Endodermal cell (in vitro differentiated cells): Measurements from ENCODE around the gene TP53RK. TPM values are rescaled to one million over a fixed set of nuclear protein-coding genes. Genes with fewer than 3 reads are reported as not detected.

ENCODE experiments used
- DNase-seq: peaks from one replicate; pipeline ENCODE4 v3.0.0-alpha.2; 2017
- H3K27ac ChIP-seq: 2 replicates; pipeline ENCODE4 v1.5.1; 2013; ENCODE audit warnings: mild to moderate bottlenecking, low read depth, low read length, moderate library complexity
- H3K27me3 ChIP-seq: 2 replicates; pipeline ENCODE4 v1.6.1; 2013; ENCODE audit warnings: mild to moderate bottlenecking, low read length, moderate library complexity; ENCODE audit not compliant: insufficient read depth, control insufficient read depth, poor library complexity, severe bottlenecking
- H3K36me3 ChIP-seq: 2 replicates; pipeline ENCODE4 v1.7.0; 2013; ENCODE audit warnings: mild to moderate bottlenecking, low read length, moderate library complexity; ENCODE audit not compliant: control insufficient read depth, insufficient read depth
- H3K4me1 ChIP-seq: one replicate; pipeline ENCODE4 v1.7.0; 2013; ENCODE audit warnings: low read length; ENCODE audit not compliant: control insufficient read depth, insufficient read depth
- H3K4me3 ChIP-seq: 2 replicates; pipeline ENCODE4 v1.5.1; 2013; ENCODE audit warnings: mild to moderate bottlenecking, low read length, moderate library complexity
- H3K9ac ChIP-seq: 2 replicates; pipeline ENCODE4 v1.6.1; 2013; ENCODE audit warnings: mild to moderate bottlenecking, low read length, moderate library complexity; ENCODE audit not compliant: poor library complexity, severe bottlenecking; ENCODE audit errors: extremely low read depth
- H3K9me3 ChIP-seq: 2 replicates; pipeline ENCODE4 v1.6.1; 2013; ENCODE audit warnings: mild to moderate bottlenecking, low read length, moderate library complexity; ENCODE audit not compliant: control insufficient read depth
- H3K27ac Mint-ChIP-seq: 2 replicates; pipeline ENCODE4 v1.8.0; 2020; ENCODE audit warnings: mixed read lengths
- H3K27me3 Mint-ChIP-seq: 2 replicates; pipeline ENCODE4 v1.8.0; 2021; ENCODE audit warnings: mild to moderate bottlenecking, mixed read lengths; ENCODE audit not compliant: insufficient read depth
- H3K36me3 Mint-ChIP-seq: 2 replicates; pipeline ENCODE4 v1.8.0; 2020; ENCODE audit warnings: low read depth, mixed read lengths
- H3K4me1 Mint-ChIP-seq: 2 replicates; pipeline ENCODE4 v1.8.0; 2020; ENCODE audit warnings: mixed read lengths
- H3K4me3 Mint-ChIP-seq: 2 replicates; pipeline ENCODE4 v1.8.0; 2020; ENCODE audit warnings: mild to moderate bottlenecking, moderate library complexity, mixed read lengths
- H3K9me3 Mint-ChIP-seq: 2 replicates; pipeline ENCODE4 v1.8.0; 2020; ENCODE audit warnings: mild to moderate bottlenecking, mixed read lengths
- WGBS, 2 experiments: methylation state at CpG; one replicate each; pipeline versions ENCODE4 v1.1.5 to v1.1.7; 2013; ENCODE audit warnings: missing lambda C conversion rate in 2 of 2, mixed read lengths in 1 of 2; ENCODE audit not compliant: insufficient coverage in 1 of 2, insufficient read length in 1 of 2; 5-methylcytosine and 5-hydroxymethylcytosine counted together
- total RNA-seq, 2 donors: library from RNA; stranded (reverse); fragmentation: NEBNext Ultra II Directional in 1 of 2; extraction: Animal tissue kit (Norgen Biotek cat#: 25700) in 1 of 2; gene quantifications; 2 replicates in 1 of 2; 3 replicates in 1 of 2; pipeline ENCODE4 v1.2.1, GENCODE V29; 2021
- TF ChIP-seq, protein P1 (sequence below): fragments of 200-600 bp; sonication (generic); conservative IDR thresholded peaks from 2 replicates; pipeline ENCODE4 v1.5.0; 2021; ENCODE audit warnings: antibody characterized with exemption, mild to moderate bottlenecking

The TP53RK gene
- total RNA-seq, 2 donors from 2014 or later = 9.4 to 9.9 TPM

DNA sequence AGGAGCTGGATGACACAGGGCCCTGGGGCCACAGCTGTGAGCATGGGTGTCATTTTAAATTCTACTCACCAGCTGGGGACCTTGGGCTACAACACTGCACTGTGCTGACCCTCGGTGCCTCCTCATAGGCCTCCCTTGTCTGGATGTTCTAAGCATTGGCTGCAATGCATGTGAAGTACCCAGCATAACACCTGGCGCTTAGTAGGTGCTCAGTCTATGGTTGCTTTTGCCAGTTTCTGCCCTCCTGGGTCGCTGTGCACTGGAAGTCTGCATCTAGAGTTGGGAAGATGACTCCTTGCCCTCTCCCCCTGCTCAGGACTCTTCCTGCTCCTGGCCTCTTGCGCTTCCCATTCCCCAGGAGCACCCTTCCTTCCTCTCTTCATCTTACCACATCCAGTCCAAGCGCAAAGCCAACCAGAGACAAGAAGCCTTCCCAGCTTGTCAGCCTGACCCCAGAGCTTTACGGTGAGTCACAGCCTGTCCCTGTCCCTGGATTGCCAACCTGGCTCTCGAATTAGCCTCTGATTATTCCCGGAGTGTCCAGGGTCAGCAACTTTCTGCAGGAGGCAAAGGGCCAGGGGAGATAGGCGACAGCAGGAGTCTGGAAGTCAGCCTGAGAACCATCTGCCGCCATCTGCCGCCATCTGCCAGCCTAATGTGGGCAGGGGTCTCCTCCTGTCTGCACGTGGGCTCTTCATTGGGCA lies 46.8 kb downstream of the TP53RK start:
- Mint-ChIP-seq H3K27ac (no peak overlapping the region), H3K4me3 (no peak overlapping the region), H3K36me3 (no peaks in the 10 kb centered on the region), H3K9me3 (peaks cover 2% of the 10 kb centered on the region), H3K27me3 (peaks cover 63% of the 10 kb centered on the region), H3K4me1 (peaks cover 1% of the 10 kb centered on the region)
- 90 to 92% methylated on average over 9 to 12 of the region's 12 CpGs for WGBS, 2 experiments
- TF ChIP-seq, protein P1, sequence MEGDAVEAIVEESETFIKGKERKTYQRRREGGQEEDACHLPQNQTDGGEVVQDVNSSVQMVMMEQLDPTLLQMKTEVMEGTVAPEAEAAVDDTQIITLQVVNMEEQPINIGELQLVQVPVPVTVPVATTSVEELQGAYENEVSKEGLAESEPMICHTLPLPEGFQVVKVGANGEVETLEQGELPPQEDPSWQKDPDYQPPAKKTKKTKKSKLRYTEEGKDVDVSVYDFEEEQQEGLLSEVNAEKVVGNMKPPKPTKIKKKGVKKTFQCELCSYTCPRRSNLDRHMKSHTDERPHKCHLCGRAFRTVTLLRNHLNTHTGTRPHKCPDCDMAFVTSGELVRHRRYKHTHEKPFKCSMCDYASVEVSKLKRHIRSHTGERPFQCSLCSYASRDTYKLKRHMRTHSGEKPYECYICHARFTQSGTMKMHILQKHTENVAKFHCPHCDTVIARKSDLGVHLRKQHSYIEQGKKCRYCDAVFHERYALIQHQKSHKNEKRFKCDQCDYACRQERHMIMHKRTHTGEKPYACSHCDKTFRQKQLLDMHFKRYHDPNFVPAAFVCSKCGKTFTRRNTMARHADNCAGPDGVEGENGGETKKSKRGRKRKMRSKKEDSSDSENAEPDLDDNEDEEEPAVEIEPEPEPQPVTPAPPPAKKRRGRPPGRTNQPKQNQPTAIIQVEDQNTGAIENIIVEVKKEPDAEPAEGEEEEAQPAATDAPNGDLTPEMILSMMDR = no peak
- DNase-seq = no peak
- H3K9me3 ChIP-seq = no peaks in the 10 kb centered on the region
- no peaks in the 10 kb centered on the region for H3K4me1 ChIP-seq
- no peak overlapping the region for H3K9ac ChIP-seq
- peaks cover 77% of the 10 kb centered on the region for H3K27me3 ChIP-seq
- no peak overlapping the region for H3K4me3 ChIP-seq
- H3K27ac ChIP-seq = peak overlapping the region; percentile 25
- H3K36me3 ChIP-seq = no peaks in the 10 kb centered on the region

DNA sequence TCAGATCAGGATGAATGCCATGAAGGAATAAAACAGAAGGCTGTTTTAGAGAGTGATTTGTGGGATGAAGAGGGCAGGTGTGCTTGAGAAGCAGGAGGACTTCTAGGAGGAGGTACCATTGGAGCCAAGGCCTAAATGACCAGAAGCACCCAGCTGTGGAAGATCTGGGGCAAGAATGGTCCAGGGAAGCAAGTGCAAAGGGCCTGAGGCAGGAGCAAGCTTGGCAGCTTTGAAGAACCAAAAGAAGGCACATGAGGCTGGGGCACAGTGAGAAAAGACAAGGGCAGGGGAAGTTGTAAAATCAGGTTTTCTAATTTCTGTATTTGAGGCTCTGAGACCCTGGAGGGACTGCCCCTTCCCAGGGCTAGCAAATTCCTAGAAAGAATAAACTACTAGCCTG lies 47.8 kb downstream of the TP53RK start:
- TF ChIP-seq, protein P1 = no peak
- no peaks in the 10 kb centered on the region for H3K36me3 Mint-ChIP-seq
- H3K4me3 ChIP-seq = no peak overlapping the region
- DNase-seq = no peak
- no peak overlapping the region for H3K27ac ChIP-seq
- peaks cover 53% of the 10 kb centered on the region for H3K27me3 Mint-ChIP-seq
- no peak overlapping the region for H3K27ac Mint-ChIP-seq
- no peaks in the 10 kb centered on the region for H3K4me1 ChIP-seq
- H3K9me3 Mint-ChIP-seq = peaks cover 2% of the 10 kb centered on the region
- peaks cover 1% of the 10 kb centered on the region for H3K4me1 Mint-ChIP-seq
- no peaks in the 10 kb centered on the region for H3K36me3 ChIP-seq
- H3K9ac ChIP-seq = no peak overlapping the region
- H3K9me3 ChIP-seq = no peaks in the 10 kb centered on the region
- H3K27me3 ChIP-seq = peaks cover 67% of the 10 kb centered on the region
- H3K4me3 Mint-ChIP-seq = no peak overlapping the region

DNA sequence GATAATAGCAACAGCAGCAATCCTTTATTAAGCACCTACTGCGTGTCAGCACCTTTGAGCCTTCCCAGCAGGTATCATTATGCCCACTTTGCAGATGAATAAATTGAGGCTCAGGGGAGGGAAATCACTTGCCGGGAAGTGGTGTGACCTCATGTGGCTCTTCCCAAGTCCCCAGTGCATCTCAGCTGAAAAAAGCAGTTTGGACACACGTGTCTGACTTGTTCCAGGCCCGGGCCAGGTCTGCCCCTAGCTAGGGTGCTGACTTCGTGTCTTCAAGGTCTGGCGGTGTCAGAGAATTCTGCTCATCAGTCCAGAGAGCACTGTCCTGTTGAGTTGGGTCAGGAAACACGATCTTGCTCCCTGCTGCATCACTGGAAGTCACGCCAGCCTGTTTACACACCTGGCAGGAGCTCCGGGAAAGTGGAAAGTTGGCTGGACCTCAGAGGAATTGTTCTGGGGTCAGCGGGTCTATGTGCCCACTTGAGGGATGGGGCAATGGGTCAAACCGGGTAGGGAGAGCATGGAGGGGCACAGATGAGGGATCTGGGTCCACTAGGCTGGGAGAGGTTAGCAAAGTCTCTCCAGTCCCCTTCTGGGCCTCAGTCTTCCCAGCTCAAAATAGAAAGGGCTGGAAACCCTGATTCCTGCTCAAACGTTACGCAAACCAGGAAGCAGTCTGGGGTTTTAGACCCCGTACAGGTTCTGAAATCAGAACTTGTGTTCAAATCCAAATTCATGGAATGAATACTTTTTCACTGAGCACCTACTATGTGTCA lies 48.5 kb downstream of the TP53RK start:
- H3K27ac Mint-ChIP-seq = no peak overlapping the region

More for the DNA sequence above, 48.5 kb downstream of the TP53RK start:
- Histone ChIP-seq H3K4me1 (no peaks in the 10 kb centered on the region), H3K27me3 (peaks cover 60% of the 10 kb centered on the region), H3K27ac (no peak overlapping the region), H3K36me3 (no peaks in the 10 kb centered on the region), H3K9me3 (no peaks in the 10 kb centered on the region), H3K4me3 (no peak overlapping the region), H3K9ac (no peak overlapping the region)
- DNase-seq = no peak
- WGBS, 2 experiments = 84 to 91% methylated on average over 14 of the region's 14 CpGs
- Mint-ChIP-seq H3K9me3 (peaks cover 2% of the 10 kb centered on the region), H3K36me3 (no peaks in the 10 kb centered on the region), H3K27me3 (peaks cover 47% of the 10 kb centered on the region), H3K4me1 (peaks cover 1% of the 10 kb centered on the region), H3K4me3 (no peak overlapping the region)
- TF ChIP-seq, protein P1 = no peak
